Gastroesophageal sphincter (tissue), 4 donors: Measurements from ENCODE around the gene HIP1R. TPM values are rescaled to one million over a fixed set of nuclear protein-coding genes. Genes with fewer than 3 reads are reported as not detected.
A peak's percentile ranks its signal among the peaks of the same experiment; 100 is the strongest.

ENCODE experiments used
- ATAC-seq: fragments of 150-250 bp; one replicate; pipeline ENCODE4 v1.9.1; 2016; ENCODE audit warnings: mild to moderate bottlenecking, moderate library complexity
- H3K27ac ChIP-seq, 4 donors: fragments of 200-600 bp; sonication (generic) in 3 of 4; 1 replicate in 3 of 4; 2 replicates in 1 of 4; pipeline ENCODE4 v1.5.1; 2016 to 2019
- H3K27me3 ChIP-seq: fragments of 200-600 bp; sonication (generic); one replicate; pipeline ENCODE4 v1.5.1; 2019
- H3K36me3 ChIP-seq, 2 donors: fragments of 200-600 bp; sonication (generic); one replicate each; pipeline ENCODE4 v1.5.1; 2019; ENCODE audit warnings: control low read depth in 1 of 2
- H3K4me1 ChIP-seq, 3 donors: fragments of 200-600 bp; sonication (generic); 1 replicate in 2 of 3; 2 replicates in 1 of 3; pipeline ENCODE4 v1.5.1; 2016 to 2019; ENCODE audit warnings: control low read depth in 2 of 3
- H3K4me3 ChIP-seq, 2 donors: fragments of 200-600 bp; sonication (generic); one replicate each; pipeline ENCODE4 v1.5.1; 2019; ENCODE audit warnings: mild to moderate bottlenecking in 1 of 2, moderate library complexity in 1 of 2
- H3K9me3 ChIP-seq, 3 donors: fragments of 200-600 bp; sonication (generic); one replicate each; pipeline ENCODE4 v1.5.1; 2017 to 2019; ENCODE audit warnings: control low read depth in 2 of 3
- EP300 ChIP-seq: sonication (generic); formaldehyde crosslinking; IDR thresholded peaks from one replicate; pipeline ENCODE4 v1.6.1; 2017; ENCODE audit warnings: antibody characterized with exemption, mild to moderate bottlenecking
- POLR2A ChIP-seq, 2 donors: fragments of 450-650 bp; IDR thresholded peaks; one replicate each; pipeline ENCODE4 v1.6.1; 2017; ENCODE audit warnings: antibody characterized with exemption in 2 of 2, mild to moderate bottlenecking in 2 of 2, moderate library complexity in 1 of 2
- POLR2AphosphoS5 ChIP-seq: sonication (generic); formaldehyde crosslinking; IDR thresholded peaks from one replicate; pipeline ENCODE4 v1.6.1; 2017; ENCODE audit warnings: antibody characterized with exemption
- WGBS, 2 donors: methylation state at CpG; one replicate each; pipeline ENCODE4 v1.1.5; 2018; ENCODE audit warnings: low coverage in 1 of 2; 5-methylcytosine and 5-hydroxymethylcytosine counted together
- total RNA-seq, 4 donors: library from RNA; depleted of rRNA; stranded (reverse); fragments of >200 nt; gene quantifications; one replicate each; pipeline ENCODE4 v1.1.0, GENCODE V29; 2016
- TF ChIP-seq, protein P1 (sequence below), 4 experiments: fragments of 200-600 bp in 2 of 4; fragments of 450-650 bp in 2 of 4; sonication (generic) in 1 of 4; IDR thresholded peaks; one replicate each; pipeline ENCODE4 v1.5.1; 2017 to 2019; ENCODE audit warnings: antibody characterized with exemption in 4 of 4, mild to moderate bottlenecking in 2 of 4, moderate library complexity in 2 of 4

HIP1R gene
- total RNA-seq, 4 donors from 2014 or later = 10.2 to 32.5 (median 23.9) TPM

DNA sequence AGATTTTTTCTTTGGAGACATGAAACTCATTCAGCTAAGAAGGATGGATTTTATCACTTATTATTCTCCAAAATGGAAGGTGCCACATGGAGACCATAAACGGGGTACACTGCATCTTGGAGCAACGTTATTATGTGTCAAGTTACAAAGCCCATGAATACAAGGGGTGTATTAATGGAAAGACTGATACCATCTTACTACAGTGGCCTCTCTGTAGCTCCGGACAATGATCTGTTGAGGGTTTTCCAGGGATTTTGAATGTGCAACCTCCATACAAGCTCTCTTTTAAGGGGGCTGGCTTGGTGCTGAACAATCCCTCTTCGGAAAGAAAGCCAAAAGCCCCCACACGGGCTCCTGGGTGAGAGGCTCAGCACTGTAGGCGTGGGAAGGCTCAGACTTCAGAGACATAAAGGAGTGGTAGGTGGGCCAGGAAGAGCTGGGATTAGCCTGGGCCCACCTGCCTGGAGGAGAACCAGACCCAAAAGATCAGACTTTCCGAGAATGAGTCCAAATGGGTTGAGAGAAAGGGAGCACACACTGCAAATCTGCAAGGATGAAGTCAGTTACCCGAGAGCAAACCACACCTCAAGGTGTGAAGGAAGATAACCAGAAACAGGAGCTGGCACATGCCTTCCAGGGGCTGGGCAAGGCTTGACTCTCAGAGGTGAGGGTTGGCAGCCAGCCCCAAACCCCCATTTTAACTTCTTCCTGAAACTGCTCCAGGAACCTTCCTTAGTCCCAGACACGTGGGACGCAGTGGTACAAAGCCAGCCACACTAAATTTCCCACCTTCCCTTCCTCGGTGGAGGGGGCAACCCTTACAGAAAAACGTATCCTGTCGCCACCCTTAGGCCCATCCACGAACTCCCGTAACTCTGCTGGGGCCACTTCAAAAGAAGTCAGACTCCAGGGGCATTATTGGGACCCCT is 59.2 kb downstream of the HIP1R start:
- TF ChIP-seq, protein P1, sequence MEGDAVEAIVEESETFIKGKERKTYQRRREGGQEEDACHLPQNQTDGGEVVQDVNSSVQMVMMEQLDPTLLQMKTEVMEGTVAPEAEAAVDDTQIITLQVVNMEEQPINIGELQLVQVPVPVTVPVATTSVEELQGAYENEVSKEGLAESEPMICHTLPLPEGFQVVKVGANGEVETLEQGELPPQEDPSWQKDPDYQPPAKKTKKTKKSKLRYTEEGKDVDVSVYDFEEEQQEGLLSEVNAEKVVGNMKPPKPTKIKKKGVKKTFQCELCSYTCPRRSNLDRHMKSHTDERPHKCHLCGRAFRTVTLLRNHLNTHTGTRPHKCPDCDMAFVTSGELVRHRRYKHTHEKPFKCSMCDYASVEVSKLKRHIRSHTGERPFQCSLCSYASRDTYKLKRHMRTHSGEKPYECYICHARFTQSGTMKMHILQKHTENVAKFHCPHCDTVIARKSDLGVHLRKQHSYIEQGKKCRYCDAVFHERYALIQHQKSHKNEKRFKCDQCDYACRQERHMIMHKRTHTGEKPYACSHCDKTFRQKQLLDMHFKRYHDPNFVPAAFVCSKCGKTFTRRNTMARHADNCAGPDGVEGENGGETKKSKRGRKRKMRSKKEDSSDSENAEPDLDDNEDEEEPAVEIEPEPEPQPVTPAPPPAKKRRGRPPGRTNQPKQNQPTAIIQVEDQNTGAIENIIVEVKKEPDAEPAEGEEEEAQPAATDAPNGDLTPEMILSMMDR (IDR thresholded peaks at IDR 0.05) = peak in 1 of 4 experiments; percentile 13
- no peak for TF ChIP-seq POLR2A (IDR thresholded peaks at IDR 0.05)
- Histone ChIP-seq H3K27ac (peak overlapping the region; percentile 78 to 94 (median 91)), H3K4me3 (peak overlapping the region; percentile 74 to 95), H3K9me3 (no peaks in the 10 kb centered on the region), H3K27me3 (no peaks in the 10 kb centered on the region), H3K4me1 (peaks cover 4 to 57% (median 34%) of the 10 kb centered on the region in 3 donors), H3K36me3 (no peaks in the 10 kb centered on the region)
- 17 to 26% methylated on average over 4 to 9 of the region's 15 CpGs for WGBS, 2 donors
- no peak for ATAC-seq

- Histone ChIP-seq H3K9me3 (no peaks in the 10 kb centered on the region), H3K27ac (peak overlapping the region; percentile 78 to 94 (median 91)), H3K36me3 (no peaks in the 10 kb centered on the region), H3K4me3 (peak overlapping the region; percentile 74 to 95), H3K4me1 (peaks cover 4 to 49% (median 34%) of the 10 kb centered on the region in 3 donors), H3K27me3 (no peaks in the 10 kb centered on the region)
- peak; percentile 12 for ATAC-seq
- WGBS, 2 donors = 0% methylated on average over 9 of the region's 9 CpGs
- TF ChIP-seq, protein P1 (IDR thresholded peaks at IDR 0.05) = no peak
- no peak for TF ChIP-seq POLR2A (IDR thresholded peaks at IDR 0.05)
Observed at GRCh38 chr12:122895320-122895703, 60.1 kb downstream of the HIP1R start.

DNA sequence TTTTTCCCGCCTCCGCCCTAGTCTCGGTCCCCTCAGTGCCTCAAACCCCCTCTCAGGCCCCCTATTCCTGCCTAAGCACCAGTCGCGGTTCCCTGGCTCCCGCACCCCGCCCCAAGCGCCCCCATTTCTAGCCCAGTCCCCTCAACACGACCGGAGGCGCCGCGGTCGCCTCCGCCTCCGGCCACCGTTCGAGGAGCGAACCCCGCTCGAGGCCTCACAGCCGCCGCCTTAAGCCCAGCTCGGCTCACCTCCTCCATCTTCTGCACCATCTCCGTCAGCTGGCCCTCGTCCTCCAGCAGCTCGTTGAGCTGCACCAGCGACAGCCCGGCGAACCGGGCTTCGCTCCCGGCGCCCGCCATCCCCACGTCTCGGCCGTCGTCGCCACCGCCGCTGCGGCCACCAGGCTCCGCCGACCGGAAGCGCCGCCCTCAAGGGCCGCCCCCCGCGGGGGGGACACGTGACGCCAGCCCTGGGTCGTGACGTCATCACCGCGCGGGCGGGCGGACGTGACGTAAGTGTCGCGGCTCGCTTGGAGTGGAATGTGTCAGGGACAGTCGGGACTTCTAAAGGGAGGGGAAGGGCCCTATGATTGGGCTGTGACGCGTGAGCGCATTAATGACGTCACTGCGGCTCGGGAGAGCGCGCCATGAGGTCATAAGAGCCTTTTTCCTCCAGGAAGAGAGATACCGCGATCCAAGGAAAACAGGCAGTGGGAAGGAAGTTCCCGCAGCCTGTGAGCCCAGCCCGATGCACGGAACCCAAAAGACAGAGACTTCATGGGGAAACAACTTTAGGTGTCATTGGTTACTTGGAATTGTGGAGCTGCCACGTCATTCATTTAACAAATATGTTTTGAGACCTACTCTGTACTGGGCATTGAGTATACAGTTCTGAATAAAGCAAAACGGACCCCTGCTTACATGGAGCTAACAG is 60.7 kb downstream of the HIP1R start, which contains the start of gene VPS37B:
Gene VPS37B, minus strand, starts transcription at position 421 of the 933 bp plus-strand sequence. Its CDS starts 62 bp downstream, at position 359.
- TF ChIP-seq EP300 (no peak), POLR2AphosphoS5 (peak; percentile 93), POLR2A (IDR thresholded peaks at IDR 0.05) (peak; percentile 92 to 96)
- TF ChIP-seq, protein P1 (IDR thresholded peaks at IDR 0.05) = peak in 2 of 4 experiments; percentile 11 to 40
- 18 to 19% methylated on average over 14 of the region's 81 CpGs for WGBS, 2 donors
- H3K4me1 ChIP-seq = peaks cover 4 to 42% (median 30%) of the 10 kb centered on the region in 3 donors

DNA sequence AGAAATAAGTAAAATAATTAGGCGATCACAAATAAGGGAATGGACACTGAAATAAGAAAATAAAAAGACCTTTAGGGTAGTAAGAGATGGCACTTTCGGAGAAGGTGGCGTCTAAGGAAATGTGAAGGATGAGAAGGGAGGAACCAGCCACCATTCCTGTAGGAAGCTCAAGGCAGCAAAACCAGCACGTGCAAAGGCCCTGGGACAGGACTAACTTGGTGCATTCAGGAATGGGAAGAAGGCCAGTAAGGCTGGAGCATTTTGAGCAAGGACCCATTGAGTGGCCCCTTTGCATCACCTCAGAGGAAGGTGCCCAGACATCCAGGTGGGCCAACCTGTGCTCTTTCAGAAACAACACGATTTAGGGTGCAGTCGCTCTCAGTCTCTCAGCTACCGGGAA is 61.4 kb downstream of the HIP1R start:
- TF ChIP-seq, protein P1 (IDR thresholded peaks at IDR 0.05) = no peak
- TF ChIP-seq POLR2A (IDR thresholded peaks at IDR 0.05) (no peak), EP300 (no peak), POLR2AphosphoS5 (no peak)

More for the DNA sequence above, 60.7 kb downstream of the HIP1R start, which contains the start of gene VPS37B:
- Histone ChIP-seq H3K36me3 (no peaks in the 10 kb centered on the region), H3K27ac (peak within 1 kb of the TSS; percentile 78 to 94 (median 91)), H3K27me3 (no peaks in the 10 kb centered on the region), H3K4me3 (peak within 1 kb of the TSS; percentile 74 to 95), H3K9me3 (no peaks in the 10 kb centered on the region)
- peak; percentile 84 for ATAC-seq

More for the DNA sequence above, 61.4 kb downstream of the HIP1R start:
- Histone ChIP-seq H3K27ac (peak overlapping the region; percentile 17 to 94 (median 64)), H3K27me3 (no peaks in the 10 kb centered on the region), H3K4me1 (peaks cover 4 to 35% (median 23%) of the 10 kb centered on the region in 3 donors), H3K4me3 (no peak overlapping the region), H3K36me3 (no peaks in the 10 kb centered on the region), H3K9me3 (no peaks in the 10 kb centered on the region)
- 90 to 100% methylated on average over 3 to 7 of the region's 7 CpGs for WGBS, 2 donors
- ATAC-seq = no peak
